ENCODE measurements around the gene STRIP2. TPM values are rescaled to one million over a fixed set of nuclear protein-coding genes. Genes with fewer than 3 reads are reported as not detected.

Gene STRIP2
- total and polyA plus RNA-seq, 2 experiments from 2014 or later, result 4.7 to 10.6 TPM

DNA sequence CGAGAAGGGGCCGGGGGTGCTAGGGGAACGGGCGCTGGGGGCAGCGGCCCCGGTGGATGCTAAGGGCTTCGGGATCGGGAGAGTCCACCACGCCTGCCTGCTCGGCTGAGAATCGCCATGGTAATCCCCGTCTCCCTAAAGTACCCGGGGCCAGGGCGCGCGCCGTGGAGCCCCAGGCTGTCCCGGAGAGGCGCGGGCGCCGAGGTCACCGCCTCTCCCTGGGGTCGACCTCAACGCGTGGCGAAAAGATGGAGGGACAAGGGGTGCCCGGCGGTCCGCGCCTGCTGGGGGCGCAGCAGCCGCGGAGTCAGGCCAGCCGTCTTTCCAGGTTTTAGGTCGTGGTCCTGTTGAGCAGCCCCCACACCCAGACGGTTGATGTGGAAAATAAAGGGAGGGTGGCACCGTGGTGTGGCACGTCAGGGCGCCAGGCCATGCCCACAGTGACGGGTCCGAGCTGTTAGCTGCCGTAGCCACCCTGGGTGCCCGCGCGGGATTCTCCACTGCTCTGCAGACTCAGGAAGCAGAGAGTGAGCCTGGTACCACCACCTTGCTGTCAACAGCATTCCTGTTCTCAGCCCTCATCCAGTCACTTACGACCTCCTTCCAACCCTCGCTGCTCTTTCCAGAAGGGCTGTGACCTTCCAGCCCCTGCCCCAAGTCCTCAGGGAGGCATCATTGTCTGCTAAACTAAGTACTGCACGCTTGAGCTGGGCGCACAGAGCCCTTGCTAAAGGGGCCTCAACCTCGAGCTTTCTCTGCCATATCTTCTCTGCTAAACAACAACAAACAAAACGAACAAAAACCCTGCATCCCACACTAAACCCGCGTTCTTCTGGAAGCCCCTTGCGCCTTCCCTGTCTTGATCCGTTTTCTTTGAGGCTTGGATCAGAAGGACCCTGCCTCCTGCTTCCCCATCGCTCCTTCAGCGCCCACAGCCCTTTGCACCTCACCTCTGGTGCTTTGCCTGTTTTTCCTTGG is 68.8 kb downstream of the STRIP2 start:
- Histone ChIP-seq H3K27ac (ENCODE audit: low read depth) (no peak overlapping the region), H2AFZ (peak overlapping the region; percentile 87), H3K4me3 (peak overlapping the region; percentile 72), H3K27me3 (ENCODE audit: insufficient read depth) (peaks cover 36% of the 10 kb centered on the region), H3K9me2 (ENCODE audit: insufficient read depth) (no peaks in the 10 kb centered on the region), H3K36me3 (ENCODE audit: insufficient read depth) (no peaks in the 10 kb centered on the region), H3K4me1 (ENCODE audit: insufficient read depth) (peaks cover 9% of the 10 kb centered on the region), H3F3A (replicated peaks; ENCODE audit: low read depth) (peaks cover 15% of the 10 kb centered on the region; the same call in 1 of the 2 replicates), H4K20me1 (replicated peaks; ENCODE audit: insufficient read depth) (no peaks in the 10 kb centered on the region), H3K79me2 (replicated peaks; ENCODE audit: insufficient read depth) (no peaks in the 10 kb centered on the region), H3K4me2 (peak overlapping the region; percentile 92)
- ATAC-seq (peak; percentile 67), DNase-seq (ENCODE audit: low spot score) (peak; percentile 69)
- Mint-ChIP-seq H3K4me1 (peaks cover 4% of the 10 kb centered on the region), H3K27me3 (ENCODE audit: insufficient read depth, low read depth, poor library complexity) (peaks cover 30% of the 10 kb centered on the region), H3K4me3 (peak overlapping the region; percentile 69), H3K36me3 (ENCODE audit: low read depth) (no peaks in the 10 kb centered on the region; the same call in 2 of the 3 replicates), H3K9me3 (no peaks in the 10 kb centered on the region; the same call in 1 of the 3 replicates), H3K27ac (no peak overlapping the region)
- TF ChIP-seq EZH2 (IDR thresholded peaks at IDR 0.05; ENCODE audit: low read depth, unreplicated experiment) (peak; percentile 25), ZNF462 (CRISPR knock-in tag; IDR thresholded peaks at IDR 0.05) (no peak), CTCF (conservative IDR thresholded peaks at IDR 0.05; ENCODE audit: low read depth in 2 of 2) (peak; percentile 32 to 59)
